GM18868 (cell line): ENCODE data around the gene XPNPEP2.

ENCODE experiments used
- ATAC-seq: cut with Tn5 transposase; IDR thresholded peaks from one replicate; pipeline ENCODE4 v1.9.1; 2021; ENCODE audit warnings: mild to moderate bottlenecking, moderate library complexity; ENCODE audit not compliant: unreplicated experiment

XPNPEP2 gene

DNA sequence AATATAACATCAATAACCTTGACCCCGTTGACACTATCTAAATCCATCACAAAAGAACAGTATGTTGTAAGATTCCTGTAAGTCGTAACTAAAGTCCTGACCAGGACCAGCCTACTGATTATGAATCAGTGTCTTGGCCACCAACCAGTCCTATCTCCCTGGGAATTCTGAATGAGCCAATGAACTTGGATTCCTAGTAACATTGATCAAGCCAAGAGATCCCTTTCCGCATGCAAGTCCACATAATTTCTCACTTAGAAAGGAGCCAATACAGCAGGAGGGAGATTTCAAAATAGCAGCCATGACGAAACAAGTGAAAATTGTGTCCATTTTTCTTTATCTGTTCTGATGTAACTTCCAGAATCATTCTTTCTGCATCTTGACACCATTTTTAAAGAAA, 9.5 kb downstream of the XPNPEP2 start:
- ATAC-seq: no peak

DNA sequence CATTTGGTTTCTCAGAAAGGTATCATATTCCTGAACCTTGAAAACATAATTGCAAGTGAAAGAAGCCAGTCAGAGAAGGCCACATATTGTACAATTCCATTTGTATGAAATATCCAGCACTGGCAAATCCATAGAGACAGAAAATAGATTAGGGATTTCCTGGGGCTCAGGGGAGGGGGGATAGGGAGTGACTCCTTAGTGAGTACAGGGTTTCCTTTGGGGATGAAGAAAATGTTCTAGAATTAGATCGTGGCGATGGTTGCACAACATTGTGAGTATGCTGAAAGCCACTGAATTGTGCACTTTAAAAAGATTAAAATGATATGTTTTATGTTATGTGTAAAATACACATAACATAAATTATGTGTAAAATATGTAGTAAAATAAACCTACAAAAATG, 10.3 kb downstream of the XPNPEP2 start:
- no peak for ATAC-seq

DNA sequence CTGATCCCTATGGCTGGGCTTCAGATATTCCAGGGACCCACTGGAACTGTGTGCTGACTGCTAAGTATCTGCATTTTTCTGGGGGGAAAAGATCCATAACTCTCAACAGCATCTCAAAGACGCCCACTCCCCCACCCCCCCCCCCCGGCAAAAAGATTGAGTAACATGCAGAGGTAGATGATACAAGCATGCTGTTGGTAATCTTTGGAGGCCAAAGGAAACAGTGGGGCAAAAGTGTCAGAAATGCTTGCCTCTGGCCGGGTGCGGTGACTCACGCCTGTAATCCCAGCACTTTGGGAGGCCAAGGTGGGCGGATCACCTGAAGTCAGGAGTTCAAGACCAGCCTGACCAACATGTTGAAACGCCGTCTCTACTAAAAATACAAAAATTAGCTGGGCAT, 12.2 kb downstream of the XPNPEP2 start:
- no peak for ATAC-seq

DNA sequence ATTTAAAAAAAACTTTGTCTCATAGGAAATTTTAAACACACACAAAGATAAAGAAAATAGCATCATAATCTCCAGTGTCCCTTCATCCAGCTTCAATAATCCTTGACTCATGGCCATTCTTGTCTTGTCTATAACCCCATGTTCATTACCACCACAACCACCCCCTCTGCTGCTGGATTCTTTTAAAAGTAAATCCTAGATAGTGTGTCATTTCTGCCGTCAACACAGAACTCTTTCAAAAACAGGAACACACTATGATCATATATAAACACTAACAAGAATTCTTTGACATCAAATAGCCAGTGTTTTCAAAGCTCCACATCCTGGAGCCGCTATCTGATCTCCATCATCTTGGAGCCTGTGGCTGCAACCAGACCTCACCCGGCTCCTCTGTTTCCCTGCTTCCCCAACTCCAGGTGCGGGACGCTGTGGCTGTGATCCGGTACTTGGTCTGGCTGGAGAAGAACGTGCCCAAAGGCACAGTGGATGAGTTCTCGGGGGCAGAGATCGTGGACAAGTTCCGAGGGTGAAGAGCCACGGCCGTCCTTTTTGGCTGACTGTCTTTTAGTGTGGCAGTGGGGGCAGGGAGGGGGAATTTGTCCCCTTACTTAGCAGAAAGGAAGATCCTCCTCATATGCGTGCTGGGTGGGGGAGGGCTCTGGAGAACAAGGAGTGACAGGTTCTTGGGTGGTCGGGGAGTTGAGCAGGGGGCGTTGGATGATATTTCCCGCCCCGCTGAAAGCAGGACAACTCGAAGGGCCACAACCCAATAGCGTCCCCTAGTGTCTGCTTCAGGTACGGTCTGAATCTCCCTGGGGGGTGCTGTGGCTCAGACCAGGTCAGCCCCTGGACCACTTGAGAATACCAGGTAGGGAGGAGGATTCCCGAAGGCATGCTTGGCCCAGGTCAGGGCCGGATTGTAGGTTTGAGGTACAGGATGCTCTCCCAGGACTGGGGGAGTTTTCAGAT, 15.6 kb downstream of the XPNPEP2 start:
- no peak for ATAC-seq

DNA sequence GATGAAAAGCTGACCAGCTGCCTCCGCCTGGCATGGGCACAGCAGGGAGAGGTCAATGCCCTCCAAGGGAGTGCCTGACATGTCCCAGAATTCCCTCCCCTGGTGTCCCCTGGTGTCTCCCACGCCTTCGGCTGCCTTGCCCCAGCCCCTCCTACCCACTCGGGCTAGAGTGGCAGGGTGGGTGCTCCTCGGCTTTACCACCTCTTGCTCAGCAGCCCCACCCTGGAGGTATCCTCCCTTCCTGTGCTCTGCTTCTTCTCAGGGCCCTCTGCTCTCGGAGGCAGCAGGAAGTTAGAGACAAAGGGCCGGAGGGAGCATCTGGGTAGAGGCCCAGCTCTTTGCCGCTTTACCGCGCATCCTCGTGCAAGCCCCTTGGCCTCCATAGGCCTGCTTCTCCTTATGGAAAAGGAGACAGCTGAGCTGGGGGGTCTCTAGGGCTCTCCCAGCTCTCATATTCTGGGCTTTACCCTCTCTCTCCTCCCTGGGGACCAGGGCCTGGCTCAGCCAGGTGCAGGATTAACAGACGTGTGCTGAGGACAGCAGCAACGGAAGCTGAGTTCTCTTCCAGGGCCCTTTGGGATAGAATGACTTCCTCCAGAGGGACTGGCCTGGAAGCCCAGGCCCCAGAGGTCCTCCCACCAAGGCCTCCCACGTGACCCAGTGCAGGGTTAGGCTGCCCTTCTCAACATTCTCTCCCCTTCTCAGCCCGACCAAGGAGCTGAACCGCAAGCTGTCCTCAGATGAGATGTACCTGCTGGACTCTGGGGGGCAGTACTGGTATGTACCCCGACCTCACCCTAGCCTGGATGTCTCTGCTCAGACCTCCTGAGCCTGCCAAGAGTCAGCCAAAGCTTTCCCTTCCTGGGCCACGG, 17.2 kb downstream of the XPNPEP2 start:
- peak; percentile 40 for ATAC-seq

DNA sequence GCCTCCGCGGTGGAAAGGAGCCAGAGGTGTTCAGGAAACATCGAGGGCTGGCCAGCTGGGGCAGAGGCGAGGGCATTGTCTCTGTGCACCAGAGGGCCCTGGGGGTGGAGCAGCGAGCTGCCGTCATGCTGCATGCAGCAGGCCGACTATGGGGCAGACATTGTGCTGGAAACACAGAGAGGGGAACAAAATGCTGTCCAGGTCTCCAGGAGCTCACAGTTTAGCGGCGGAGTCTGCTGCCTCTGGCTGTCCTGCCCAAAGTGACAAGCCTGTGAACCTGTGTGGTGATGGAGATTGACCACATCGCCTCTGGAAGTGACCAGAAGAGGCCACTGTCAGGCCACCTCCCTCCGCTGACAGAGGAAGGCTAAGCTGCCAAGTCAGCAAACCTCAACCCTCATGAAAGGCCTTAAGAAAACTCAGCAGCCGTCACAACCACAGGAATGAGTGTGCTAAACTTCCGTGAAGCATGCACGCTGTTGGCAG, 20.8 kb downstream of the XPNPEP2 start:
- ATAC-seq: peak; percentile 49

DNA sequence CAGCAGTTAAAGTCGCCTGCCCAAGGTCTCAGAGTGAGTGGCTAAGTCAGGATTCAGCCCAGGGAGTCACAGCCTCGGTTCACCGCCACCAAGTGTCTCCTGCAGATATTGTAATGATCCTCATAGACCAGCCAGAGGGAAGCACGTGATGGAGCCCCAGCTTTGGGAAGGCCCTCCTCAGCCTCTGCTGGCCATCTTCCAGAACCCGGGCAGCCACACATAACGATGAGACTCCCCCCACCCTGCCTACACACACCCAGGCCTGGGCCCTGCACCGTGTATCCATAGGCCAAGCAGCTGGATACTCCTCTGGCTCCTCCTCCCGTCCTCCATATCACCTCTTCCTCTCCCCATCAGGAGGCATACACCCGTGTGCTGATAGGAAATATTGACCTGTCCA, 21.4 kb downstream of the XPNPEP2 start:
- ATAC-seq: no peak

DNA sequence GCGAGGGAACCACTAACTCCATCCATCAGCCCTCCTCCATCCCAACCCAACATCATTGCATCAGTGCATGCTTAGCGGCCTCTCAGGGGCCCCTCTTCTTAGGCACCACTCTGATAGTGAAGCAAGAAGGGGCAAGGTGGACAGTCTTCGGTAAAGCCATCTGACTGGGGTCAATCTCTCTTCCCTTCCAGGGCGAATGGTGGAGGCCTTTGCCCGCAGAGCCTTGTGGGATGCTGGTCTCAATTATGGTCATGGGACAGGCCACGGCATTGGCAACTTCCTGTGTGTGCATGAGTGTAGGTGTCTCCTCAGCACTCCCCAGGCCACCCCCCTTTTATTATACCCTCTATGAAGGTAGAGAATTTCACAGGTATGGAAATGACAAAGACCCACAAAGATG, 22.2 kb downstream of the XPNPEP2 start:
- ATAC-seq: no peak

DNA sequence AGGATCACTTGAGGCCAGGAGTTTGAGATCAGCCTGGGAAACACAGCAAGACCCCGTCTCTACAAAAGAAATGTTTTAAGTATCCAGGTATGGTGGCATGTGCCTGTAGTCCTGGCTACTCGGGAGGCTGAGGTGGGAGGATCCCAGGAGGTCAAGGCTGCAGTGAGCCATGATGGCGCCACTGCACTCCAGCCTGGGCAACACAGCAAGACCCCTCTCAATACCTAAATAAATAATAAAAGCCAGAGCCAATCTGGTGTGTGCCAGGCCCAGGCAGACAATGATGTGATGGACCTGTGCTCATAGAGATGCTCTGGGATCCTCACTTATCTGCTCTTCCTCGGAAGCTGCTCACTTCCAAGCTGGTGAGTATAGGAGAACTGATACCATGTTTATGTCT, 22.8 kb downstream of the XPNPEP2 start:
- no peak for ATAC-seq

DNA sequence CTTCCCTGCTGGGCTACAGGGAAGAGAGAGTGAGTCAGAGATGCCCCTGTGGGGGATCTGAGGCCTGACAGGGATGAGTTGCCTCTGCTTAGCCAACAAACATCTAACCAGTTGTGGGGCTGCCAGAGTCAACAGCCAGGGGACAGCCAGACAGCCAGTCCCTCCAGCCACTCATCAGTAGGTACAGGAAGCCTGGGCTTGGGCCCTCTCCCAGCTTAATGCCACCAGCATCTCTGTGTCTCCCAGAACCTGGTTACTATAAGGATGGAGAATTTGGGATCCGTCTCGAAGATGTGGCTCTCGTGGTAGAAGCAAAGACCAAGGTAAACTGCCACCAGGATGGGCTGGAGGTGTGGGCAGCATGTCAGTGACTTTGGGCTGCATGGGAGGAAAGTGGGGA, 23.7 kb downstream of the XPNPEP2 start:
- ATAC-seq: no peak

DNA sequence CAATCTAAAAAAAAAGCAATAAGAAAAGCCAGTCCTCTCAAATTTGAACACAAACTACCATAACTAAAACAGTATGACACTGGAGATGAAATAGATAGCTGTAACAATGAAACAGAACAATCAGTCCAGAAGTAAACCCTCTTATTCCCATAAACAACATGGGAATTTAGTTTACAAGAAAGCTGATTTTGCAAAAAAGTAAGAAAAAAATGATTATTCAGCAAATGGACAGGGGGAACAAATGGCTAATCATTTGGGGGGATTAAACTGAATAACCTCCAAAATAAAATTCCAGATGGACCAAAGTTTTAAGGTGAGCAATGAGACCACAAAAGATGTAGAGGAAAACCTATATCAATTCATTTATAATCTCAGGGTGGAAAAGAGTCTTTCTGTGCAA, 24.9 kb downstream of the XPNPEP2 start:
- no peak for ATAC-seq

DNA sequence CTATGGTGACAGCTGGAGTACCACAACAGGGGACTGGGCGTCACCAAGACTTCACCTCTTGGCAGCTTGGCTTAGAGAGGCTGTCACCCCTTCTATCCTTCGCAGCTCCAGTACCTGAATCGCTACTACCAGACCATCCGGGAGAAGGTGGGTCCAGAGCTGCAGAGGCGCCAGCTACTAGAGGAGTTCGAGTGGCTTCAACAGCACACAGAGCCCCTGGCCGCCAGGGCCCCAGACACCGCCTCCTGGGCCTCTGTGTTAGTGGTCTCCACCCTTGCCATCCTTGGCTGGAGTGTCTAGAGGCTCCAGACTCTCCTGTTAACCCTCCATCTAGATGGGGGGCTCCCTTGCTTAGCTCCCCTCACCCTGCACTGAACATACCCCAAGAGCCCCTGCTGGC, 29.4 kb downstream of the XPNPEP2 start:
- ATAC-seq: no peak

DNA sequence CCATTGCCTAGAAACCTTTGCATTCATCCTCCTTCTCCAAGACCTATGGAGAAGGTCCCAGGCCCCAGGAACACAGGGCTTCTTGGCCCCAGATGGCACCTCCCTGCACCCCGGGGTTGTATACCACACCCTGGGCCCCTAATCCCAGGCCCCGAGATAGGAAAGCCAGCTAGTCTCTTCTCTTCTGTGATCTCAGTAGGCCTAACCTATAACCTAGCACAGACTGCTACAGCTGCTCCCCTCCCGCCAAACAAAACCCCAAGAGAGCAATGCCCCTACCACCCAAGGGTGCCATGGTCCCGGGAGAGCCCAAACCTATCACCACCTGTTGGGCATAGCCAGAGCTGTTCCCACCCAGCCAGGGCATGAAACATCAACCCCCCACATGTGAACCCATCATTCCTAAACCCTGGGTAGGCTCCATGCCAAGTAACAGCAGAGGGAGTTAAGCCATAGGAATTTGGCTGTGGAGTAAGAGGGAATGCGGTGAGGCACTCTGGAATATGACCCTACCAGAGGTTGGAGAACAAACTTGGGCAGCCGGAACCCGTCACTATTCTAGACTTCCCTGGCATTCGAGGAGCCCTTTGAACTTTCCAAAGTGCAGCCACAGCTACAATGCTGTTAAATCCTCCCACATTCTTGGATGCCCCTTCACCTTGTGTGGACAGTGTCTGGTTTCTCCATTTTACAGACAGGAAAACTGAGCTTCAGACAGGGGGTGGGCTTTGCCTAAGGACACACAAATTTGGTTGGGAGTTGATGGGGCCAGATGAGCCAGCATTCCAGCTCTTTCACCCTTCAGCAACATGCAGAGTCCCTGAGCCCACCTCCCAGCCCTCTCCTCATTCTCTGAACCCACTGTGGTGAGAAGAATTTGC, 30.0 kb downstream of the XPNPEP2 start:
- no peak for ATAC-seq

DNA sequence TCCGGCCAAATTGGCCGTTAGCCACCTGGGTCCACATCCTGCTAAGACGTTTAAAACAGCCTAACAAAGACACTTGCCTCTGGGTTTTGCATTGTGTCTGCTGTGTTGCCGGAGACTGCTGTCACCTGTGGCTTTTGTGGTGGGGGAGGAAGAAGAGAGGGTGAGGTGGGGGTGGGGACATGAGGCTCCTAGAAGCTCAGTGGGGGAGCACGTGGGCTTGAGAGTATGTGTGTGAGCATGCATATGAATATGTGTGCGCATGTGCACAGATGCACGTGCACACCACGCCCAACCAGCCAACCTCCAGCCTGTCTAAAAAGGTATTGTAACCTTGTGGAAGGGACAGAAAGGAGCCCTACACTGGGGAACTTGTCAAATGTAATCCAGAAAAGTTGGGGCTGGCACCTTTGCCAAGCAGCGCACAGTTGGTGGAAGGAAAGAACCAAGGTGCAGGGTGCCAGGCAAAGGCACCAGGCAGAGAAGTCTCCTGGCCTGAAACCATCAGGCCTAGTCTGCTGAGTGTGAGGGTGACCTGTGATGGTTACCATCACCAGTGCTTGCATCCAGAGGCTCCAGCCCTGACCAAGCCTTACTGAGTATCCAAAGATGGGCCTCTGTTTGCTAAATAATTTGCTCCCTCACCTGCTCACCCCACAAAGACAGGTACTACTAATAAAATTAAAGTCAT, 30.8 kb downstream of the XPNPEP2 start:
- peak; percentile 36 for ATAC-seq

DNA sequence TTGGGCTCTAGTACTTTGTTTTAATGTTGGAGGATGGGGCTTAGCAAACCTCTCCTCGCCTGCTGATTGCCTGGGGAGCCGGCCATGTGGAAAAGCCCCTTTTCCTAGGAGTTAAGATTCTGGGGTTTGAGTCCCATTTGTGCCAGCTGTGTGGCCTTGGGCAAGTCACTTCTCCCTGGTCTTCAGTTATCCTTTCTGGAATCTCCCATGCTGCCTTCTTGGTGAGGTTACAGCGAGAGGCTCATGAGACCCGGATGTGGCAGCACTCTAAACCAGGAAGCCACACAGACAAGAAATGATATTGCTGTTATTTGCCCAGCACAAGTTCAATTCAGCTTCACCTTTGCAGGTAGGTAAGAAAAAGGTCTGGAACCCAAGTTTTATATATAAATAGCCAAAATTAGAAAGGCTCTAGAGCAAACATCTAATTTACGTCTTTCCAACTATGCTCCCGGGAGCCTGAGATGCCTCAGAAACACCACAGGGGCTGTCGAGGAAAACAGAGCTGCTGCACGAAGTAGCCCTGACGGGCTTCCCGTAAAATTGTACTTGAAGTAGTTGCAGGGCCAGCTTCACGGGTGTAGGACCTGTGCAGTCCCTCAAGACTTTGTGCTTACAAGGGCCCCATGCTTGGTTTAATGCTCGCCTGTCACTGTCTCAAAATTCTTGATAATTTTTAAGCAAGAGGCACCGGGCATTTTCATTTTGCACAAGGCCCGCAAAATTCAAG, 32.7 kb downstream of the XPNPEP2 start:
- no peak for ATAC-seq

DNA sequence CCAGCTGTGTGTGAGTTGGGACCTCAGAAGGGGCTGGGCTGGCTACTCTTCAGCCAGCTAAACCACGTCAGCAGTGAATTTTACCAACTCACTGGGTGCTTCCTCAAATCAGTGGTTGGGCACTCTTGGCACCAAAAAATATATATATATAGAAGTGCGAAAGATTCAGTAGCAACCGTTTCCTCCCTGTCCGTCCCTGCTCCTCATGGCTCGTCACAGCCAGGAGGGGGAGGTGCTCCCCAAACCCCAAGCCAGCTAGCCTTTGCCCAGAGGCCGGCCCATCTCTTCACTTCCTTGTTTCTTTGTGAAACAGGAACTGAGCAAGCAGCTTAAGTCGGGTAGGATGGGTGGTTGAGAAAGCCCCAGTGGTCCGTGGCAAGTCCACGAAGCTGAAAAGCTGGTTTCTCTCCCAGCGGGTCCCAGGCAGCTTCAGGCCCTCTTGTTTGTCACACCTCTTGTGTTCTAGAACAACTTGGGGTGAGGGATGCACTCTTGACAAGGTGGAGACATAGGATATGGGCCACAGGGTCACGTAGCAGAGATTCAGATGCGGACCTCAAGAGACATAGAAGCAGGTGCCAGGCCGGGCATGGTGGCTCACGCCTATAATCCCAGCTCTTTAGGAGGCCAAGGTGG, 34.1 kb downstream of the XPNPEP2 start:
- ATAC-seq: peak; percentile 74

DNA sequence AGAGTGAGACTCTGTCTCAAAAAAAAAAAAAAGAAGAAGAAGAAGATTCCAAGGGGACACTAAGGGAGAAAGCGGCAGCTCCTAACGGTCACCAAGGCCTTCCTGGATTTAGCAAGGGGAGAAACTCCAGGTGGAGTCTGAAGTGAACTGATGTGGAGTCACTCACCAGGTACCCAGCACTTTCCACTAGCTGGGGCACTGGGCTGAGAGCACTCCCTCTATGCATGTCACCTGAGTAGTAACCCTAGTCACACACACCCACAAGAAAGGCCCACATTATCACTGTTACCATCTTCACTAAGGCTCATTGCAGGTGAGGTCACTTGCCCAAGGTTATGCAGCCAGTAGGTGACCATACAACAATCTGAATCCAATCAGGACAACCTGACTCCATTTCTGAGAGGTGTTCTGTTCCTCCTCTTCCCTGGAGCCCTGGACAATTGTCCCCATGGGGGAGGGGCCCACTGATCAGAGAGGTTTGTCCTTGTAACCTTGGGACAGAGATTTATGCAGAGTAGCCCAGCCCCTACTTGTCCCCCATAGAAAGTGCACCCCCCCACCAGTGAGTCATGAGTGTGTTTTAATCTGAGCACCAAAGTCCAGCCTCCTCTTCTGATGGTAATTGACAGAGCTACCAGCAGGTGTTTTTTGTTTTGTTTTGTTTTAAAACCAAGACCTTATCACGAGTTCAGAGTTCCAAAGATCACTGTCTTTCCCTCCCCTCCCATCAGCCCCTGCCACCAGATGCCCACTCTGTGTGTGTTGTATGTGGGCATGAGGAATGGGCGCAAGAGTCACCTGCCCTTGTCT, 35.1 kb downstream of the XPNPEP2 start:
- ATAC-seq: no peak
